Glutamatergic neuron (in vitro differentiated cells): ENCODE results near the gene PTPN12. TPM values are rescaled to one million over a fixed set of nuclear protein-coding genes. Genes with fewer than 3 reads are reported as not detected.
"Not testable (repeated sequence)": the region's sequence is repeated elsewhere in the genome, so short reads cannot be mapped to it uniquely, and the experiment has no call there.

ENCODE experiments used
- DNase-seq: peaks from one replicate; pipeline ENCODE4 v3.0.0; 2022
- H3K27ac Mint-ChIP-seq: one replicate; pipeline ENCODE4 v1.8.0; 2020; ENCODE audit warnings: mild to moderate bottlenecking, mixed read lengths, inconsistent platforms; ENCODE audit not compliant: unreplicated experiment
- H3K27me3 Mint-ChIP-seq: one replicate; pipeline ENCODE4 v1.8.0; 2020; ENCODE audit warnings: mild to moderate bottlenecking, moderate library complexity, mixed read lengths, inconsistent platforms; ENCODE audit not compliant: unreplicated experiment
- H3K36me3 Mint-ChIP-seq: one replicate; pipeline ENCODE4 v1.8.0; 2020; ENCODE audit warnings: mild to moderate bottlenecking, mixed read lengths, inconsistent platforms; ENCODE audit not compliant: unreplicated experiment
- H3K4me1 Mint-ChIP-seq: one replicate; pipeline ENCODE4 v1.8.0; 2020; ENCODE audit warnings: mild to moderate bottlenecking, low read depth, mixed read lengths, inconsistent platforms; ENCODE audit not compliant: unreplicated experiment
- H3K4me3 Mint-ChIP-seq: one replicate; pipeline ENCODE4 v1.8.0; 2020; ENCODE audit warnings: mild to moderate bottlenecking, mixed read lengths, inconsistent platforms; ENCODE audit not compliant: unreplicated experiment
- H3K9me3 Mint-ChIP-seq: one replicate; pipeline ENCODE4 v1.8.0; 2020; ENCODE audit warnings: mild to moderate bottlenecking, moderate library complexity, mixed read lengths, inconsistent platforms; ENCODE audit not compliant: unreplicated experiment
- total RNA-seq: library from RNA; stranded (reverse); fragmentation: NEBNext Ultra II Directional; extraction: Animal tissue kit (Norgen Biotek cat#: 25700); gene quantifications from one replicate; pipeline ENCODE4 v1.2.1, GENCODE V29; 2021; ENCODE audit not compliant: unreplicated experiment
- TF ChIP-seq, protein P1 (sequence below): fragments of 200-600 bp; sonication (generic); IDR thresholded peaks from one replicate; pipeline ENCODE4 v1.5.0; 2021; ENCODE audit not compliant: partially characterized antibody, unreplicated experiment

Gene PTPN12
- total RNA-seq, 1 donor from 2014 or later = 106 TPM

DNA sequence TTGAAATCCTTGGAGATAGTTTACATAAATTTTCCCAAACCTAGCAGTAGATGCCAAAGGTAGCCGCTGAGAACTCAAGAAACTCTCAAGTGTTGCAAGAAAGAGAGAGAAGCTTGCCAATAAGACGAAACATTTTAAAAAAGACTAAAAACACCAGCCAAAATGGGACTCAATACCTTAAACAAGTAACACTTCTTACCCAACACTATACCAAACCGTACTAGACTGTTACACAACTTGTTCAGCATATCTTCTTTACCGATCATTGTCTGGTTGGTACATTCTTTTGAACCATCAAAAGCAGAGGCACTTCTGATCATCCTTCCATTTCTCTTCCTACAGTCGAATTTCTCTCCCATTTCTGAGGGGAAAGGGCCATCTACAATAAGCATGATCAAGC lies 4.8 kb upstream of the PTPN12 start:
- Mint-ChIP-seq H3K27ac (peak overlapping the region; percentile 81), H3K27me3 (peaks cover 4% of the 10 kb centered on the region), H3K4me3 (no peak overlapping the region), H3K4me1 (peaks cover 7% of the 10 kb centered on the region), H3K9me3 (peaks cover 8% of the 10 kb centered on the region), H3K36me3 (no peaks in the 10 kb centered on the region)
- no peak for DNase-seq
- TF ChIP-seq, protein P1, sequence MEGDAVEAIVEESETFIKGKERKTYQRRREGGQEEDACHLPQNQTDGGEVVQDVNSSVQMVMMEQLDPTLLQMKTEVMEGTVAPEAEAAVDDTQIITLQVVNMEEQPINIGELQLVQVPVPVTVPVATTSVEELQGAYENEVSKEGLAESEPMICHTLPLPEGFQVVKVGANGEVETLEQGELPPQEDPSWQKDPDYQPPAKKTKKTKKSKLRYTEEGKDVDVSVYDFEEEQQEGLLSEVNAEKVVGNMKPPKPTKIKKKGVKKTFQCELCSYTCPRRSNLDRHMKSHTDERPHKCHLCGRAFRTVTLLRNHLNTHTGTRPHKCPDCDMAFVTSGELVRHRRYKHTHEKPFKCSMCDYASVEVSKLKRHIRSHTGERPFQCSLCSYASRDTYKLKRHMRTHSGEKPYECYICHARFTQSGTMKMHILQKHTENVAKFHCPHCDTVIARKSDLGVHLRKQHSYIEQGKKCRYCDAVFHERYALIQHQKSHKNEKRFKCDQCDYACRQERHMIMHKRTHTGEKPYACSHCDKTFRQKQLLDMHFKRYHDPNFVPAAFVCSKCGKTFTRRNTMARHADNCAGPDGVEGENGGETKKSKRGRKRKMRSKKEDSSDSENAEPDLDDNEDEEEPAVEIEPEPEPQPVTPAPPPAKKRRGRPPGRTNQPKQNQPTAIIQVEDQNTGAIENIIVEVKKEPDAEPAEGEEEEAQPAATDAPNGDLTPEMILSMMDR = no peak

DNA sequence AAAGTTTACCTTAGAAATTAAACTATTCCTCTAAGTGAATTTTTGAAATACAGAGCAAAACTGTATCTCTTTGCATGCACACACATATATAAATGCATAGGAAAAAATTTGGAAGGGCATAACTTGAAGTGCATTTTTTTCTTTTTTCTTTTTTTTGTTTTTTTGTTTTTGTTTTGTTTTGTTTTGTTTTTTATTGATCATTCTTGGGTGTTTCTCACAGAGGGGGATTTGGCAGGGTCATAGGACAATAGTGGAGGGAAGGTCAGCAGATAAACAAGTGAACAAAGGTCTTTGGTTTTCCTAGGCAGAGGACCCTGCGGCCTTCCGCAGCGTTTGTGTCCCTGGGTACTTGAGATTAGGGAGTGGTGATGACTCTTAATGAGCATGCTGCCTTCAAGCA lies 4.4 kb upstream of the PTPN12 start:
- H3K27ac Mint-ChIP-seq = peak overlapping the region; percentile 81
- DNase-seq, H3K27me3 Mint-ChIP-seq, H3K4me1 Mint-ChIP-seq, H3K9me3 Mint-ChIP-seq, H3K36me3 Mint-ChIP-seq: not testable (repeated sequence)
- H3K4me3 Mint-ChIP-seq = peak overlapping the region; percentile 75

DNA sequence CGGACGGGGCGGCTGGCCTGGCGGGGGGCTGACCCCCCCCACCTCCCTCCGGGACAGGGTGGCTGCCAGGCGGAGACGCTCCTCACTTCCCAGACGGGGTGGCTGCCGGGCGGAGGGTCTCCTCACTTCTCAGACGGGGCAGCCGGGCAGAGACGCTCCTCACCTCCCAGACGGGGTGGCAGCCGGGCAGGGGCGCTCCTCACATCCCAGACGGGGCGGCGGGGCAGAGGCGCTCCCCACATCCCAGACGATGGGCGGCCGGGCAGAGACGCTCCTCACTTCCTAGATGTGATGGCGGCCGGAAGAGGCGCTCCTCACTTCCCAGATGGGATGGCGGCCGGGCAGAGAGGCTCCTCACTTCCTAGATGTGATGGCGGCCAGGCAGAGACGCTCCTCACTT lies 3.0 kb upstream of the PTPN12 start:
- peaks cover 13% of the 10 kb centered on the region for H3K27me3 Mint-ChIP-seq
- not testable (repeated sequence) for H3K27ac Mint-ChIP-seq, H3K4me3 Mint-ChIP-seq, DNase-seq, H3K36me3 Mint-ChIP-seq, H3K4me1 Mint-ChIP-seq
- peaks cover 17% of the 10 kb centered on the region for H3K9me3 Mint-ChIP-seq

DNA sequence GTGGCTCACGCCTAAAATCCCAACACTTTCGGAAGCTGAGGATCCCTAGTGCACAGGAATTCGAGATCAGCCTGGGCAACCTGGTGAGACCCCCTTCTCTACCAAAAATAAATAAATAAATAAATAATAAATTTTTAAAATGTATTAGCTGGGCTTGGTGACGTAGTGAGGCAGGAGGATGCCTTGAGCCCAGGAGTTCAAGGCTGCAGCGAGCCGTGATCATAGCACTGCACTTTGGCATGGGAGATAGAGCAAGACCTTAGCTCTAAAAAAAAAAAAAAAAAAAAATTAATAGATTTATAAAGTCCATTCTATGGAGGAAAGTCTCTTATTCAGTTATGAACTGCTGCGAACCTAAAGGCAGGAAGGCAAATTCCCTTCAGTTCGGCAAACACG lies 1.1 kb upstream of the PTPN12 start:
- H3K4me1 Mint-ChIP-seq = peaks cover 13% of the 10 kb centered on the region
- TF ChIP-seq, protein P1 = no peak

DNA sequence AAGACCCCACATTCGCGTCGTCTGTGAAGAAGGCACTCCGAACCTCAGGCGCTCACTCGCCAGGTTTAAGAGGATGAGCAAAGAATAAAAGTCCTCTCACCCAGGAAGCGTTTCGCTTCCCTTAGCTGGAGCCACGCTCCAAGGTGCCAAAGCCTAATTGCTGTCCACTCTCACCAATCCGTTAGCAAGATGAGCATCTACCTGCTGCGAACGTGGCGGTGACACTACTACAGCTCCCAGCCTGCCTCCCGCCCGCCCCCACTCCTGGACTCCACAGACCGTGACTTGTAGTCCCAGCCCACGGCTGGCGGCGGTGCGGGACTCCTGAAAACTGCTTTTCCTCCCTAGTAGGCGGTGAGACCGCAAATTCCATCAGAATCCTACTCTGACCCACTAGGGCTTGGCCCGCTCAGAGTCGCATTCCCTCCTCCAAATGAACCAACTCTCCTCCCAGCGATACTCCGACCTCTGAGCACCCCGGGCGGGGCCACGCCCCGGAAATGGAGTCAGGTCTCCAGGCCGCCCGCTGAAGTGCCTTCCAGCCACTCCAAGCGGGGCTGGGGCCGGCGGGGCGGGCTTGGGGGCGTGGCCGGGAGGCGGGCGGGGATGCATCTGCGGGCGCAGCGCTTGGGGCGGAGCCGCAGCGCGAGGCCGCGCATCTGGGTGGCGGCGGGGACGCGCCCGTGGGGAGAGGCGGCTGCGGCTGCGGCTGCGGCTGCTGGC lies 521 bp upstream of the PTPN12 start:
- Mint-ChIP-seq H3K4me1 (peaks cover 17% of the 10 kb centered on the region), H3K27me3 (peaks cover 13% of the 10 kb centered on the region), H3K4me3 (peak overlapping the region; percentile 94), H3K9me3 (peaks cover 17% of the 10 kb centered on the region), H3K36me3 (no peaks in the 10 kb centered on the region), H3K27ac (peak overlapping the region; percentile 91)
- TF ChIP-seq, protein P1 = no peak
- DNase-seq = peak; percentile 99

More for the DNA sequence above, 1.1 kb upstream of the PTPN12 start:
- peaks cover 13% of the 10 kb centered on the region for H3K27me3 Mint-ChIP-seq
- peak overlapping the region; percentile 94 for H3K4me3 Mint-ChIP-seq
- no peaks in the 10 kb centered on the region for H3K36me3 Mint-ChIP-seq
- H3K9me3 Mint-ChIP-seq = peaks cover 17% of the 10 kb centered on the region
- H3K27ac Mint-ChIP-seq = peak overlapping the region; percentile 91
- DNase-seq = no peak

DNA sequence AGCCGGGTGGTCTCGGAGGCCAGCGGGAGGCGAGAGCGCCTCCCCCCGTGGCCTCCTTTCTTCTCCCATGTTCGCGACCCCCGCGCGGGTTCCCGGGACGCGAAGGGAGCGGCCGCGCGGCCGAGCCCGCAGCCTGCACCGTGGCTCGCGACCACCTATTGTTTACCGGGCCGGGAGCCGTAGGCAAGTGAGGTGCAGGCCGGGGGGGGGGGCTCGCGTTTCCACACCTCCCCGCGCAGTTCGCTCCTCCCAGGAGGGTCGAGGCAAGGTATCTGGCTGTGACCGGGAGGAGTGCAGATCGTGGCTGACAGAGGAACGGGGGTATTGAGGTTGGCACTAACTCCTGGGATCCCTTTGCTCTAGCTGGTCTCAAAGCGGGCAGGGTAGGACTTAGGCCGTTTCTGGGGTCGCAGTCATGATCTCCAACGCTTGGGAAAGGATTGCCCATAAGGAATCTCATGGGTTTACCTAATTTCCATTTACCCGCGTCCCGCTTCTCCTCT lies 734 bp downstream of the PTPN12 start:
- Mint-ChIP-seq H3K36me3 (no peaks in the 10 kb centered on the region), H3K4me3 (peak overlapping the region; percentile 97), H3K9me3 (peaks cover 15% of the 10 kb centered on the region), H3K27me3 (peaks cover 11% of the 10 kb centered on the region), H3K4me1 (peaks cover 22% of the 10 kb centered on the region), H3K27ac (peak overlapping the region; percentile 99)
- DNase-seq = peak; percentile 54
- TF ChIP-seq, protein P1 = no peak
